Calu3 (cell line): ENCODE results near the gene SMCO4. TPM values are rescaled to one million over a fixed set of nuclear protein-coding genes. Genes with fewer than 3 reads are reported as not detected.

Experiments used
- BruUV-seq: library from RNA; stranded (reverse); fragments of 400-500 nt; replicated peaks from 2 replicates; lab custom pipeline; 2021; lab: Mats Ljungman, UMichigan
- CTCF ChIA-PET: fragments of 300-600 bp; sonication (Branson Sonifier 250); formaldehyde crosslinking; loops from one replicate; lab custom pipeline; 2022; ENCODE audit warnings: antibody characterized with exemption; lab: Charles Lee
- DNase-seq: peaks from one replicate; pipeline ENCODE4 v3.0.0; 2022
- H3K27ac Mint-ChIP-seq: one replicate; pipeline ENCODE4 v1.8.0; 2022; ENCODE audit warnings: mixed read lengths; ENCODE audit not compliant: unreplicated experiment
- H3K27me3 Mint-ChIP-seq: one replicate; pipeline ENCODE4 v1.8.0; 2022; ENCODE audit warnings: mixed read lengths; ENCODE audit not compliant: unreplicated experiment
- H3K36me3 Mint-ChIP-seq: one replicate; pipeline ENCODE4 v1.8.0; 2022; ENCODE audit warnings: mild to moderate bottlenecking, moderate library complexity, mixed read lengths; ENCODE audit not compliant: insufficient read depth, unreplicated experiment
- H3K4me1 Mint-ChIP-seq: one replicate; pipeline ENCODE4 v1.8.0; 2022; ENCODE audit warnings: mild to moderate bottlenecking, low read depth, mixed read lengths; ENCODE audit not compliant: unreplicated experiment
- H3K4me3 Mint-ChIP-seq: one replicate; pipeline ENCODE4 v1.8.0; 2022; ENCODE audit warnings: mild to moderate bottlenecking, low read depth, moderate library complexity, mixed read lengths; ENCODE audit not compliant: unreplicated experiment
- H3K9me3 Mint-ChIP-seq: one replicate; pipeline ENCODE4 v1.8.0; 2022; ENCODE audit warnings: low read depth, mixed read lengths; ENCODE audit not compliant: unreplicated experiment
- intact Hi-C: fragments of 100-400 bp; cut with micrococcal nuclease; formaldehyde crosslinking; loops from one replicate; pipeline ENCODE4 v1.10.0; 2022; ENCODE audit not compliant: unreplicated experiment
- total RNA-seq: library from RNA; stranded (reverse); gene quantifications from 2 replicates; pipeline ENCODE4 v1.2.3, GENCODE V29; 2022
- TF ChIP-seq, protein P1 (sequence below): fragments of 200-600 bp; IDR thresholded peaks from one replicate; pipeline ENCODE4 v1.8.0; 2022; ENCODE audit warnings: antibody characterized with exemption; ENCODE audit not compliant: unreplicated experiment

Gene SMCO4
- total RNA-seq, 1 experiment from 2014 or later = 16.4 TPM

DNA sequence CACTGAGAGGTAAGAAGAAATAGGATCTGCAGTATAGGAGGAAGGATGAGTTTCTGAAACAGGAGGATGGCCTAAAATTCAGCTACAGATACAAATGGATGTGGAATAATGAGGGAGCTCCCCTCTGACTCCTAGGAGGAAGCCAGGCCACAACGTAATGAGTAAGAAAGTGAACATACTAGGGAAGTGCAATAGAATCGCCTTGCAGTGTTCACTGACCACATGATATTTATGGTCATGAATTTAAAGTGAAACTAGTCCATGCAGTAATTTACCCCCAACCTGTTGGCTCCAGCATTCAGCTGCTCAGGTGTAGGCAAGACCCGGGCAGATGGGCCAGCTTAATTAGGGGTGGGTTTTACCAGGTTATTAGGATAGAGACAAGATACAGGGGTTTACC, 110.9 kb downstream of the SMCO4 start:
- DNase-seq = no peak
- no peaks in the 10 kb centered on the region for H3K9me3 Mint-ChIP-seq
- H3K4me1 Mint-ChIP-seq = no peaks in the 10 kb centered on the region
- BruUV-seq = no TSS peak
- CTCF ChIA-PET = no interaction called here
- H3K27me3 Mint-ChIP-seq = no peaks in the 10 kb centered on the region
- no peak overlapping the region for H3K27ac Mint-ChIP-seq
- H3K4me3 Mint-ChIP-seq = no peak overlapping the region
- TF ChIP-seq, protein P1, sequence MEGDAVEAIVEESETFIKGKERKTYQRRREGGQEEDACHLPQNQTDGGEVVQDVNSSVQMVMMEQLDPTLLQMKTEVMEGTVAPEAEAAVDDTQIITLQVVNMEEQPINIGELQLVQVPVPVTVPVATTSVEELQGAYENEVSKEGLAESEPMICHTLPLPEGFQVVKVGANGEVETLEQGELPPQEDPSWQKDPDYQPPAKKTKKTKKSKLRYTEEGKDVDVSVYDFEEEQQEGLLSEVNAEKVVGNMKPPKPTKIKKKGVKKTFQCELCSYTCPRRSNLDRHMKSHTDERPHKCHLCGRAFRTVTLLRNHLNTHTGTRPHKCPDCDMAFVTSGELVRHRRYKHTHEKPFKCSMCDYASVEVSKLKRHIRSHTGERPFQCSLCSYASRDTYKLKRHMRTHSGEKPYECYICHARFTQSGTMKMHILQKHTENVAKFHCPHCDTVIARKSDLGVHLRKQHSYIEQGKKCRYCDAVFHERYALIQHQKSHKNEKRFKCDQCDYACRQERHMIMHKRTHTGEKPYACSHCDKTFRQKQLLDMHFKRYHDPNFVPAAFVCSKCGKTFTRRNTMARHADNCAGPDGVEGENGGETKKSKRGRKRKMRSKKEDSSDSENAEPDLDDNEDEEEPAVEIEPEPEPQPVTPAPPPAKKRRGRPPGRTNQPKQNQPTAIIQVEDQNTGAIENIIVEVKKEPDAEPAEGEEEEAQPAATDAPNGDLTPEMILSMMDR = no peak
- intact Hi-C loops = no loop called here
- no peaks in the 10 kb centered on the region for H3K36me3 Mint-ChIP-seq

Other genes with a start within 250 kb of the SMCO4 start
- gene DEUP1, start 212.6 kb downstream of the SMCO4 start, total RNA-seq = not detected in 2 replicates
- gene CEP295, start 118.3 kb upstream of the SMCO4 start, total RNA-seq = 16.8 and 18.2 TPM in 2 replicates
- 98.9 and 107 TPM in 2 replicates for gene TAF1D, start 198.1 kb upstream of the SMCO4 start, total RNA-seq
- 14.7 and 17.1 TPM in 2 replicates for gene C11orf54, start 198.3 kb upstream of the SMCO4 start, total RNA-seq
- 24.6 and 27.5 TPM in 2 replicates for gene MED17, start 240.9 kb upstream of the SMCO4 start, total RNA-seq